Body of pancreas (tissue), 4 donors: Measurements from ENCODE around the gene FAM169A. TPM values are rescaled to one million over a fixed set of nuclear protein-coding genes. Genes with fewer than 3 reads are reported as not detected.

ENCODE experiments used
- ATAC-seq: fragments of 150-250 bp; one replicate; pipeline ENCODE4 v1.9.1; 2016
- DNase-seq, 4 donors: peaks; one replicate each; pipeline ENCODE4 v3.0.0-alpha.2; 2019
- H3K27ac ChIP-seq, 4 donors: fragments of 200-600 bp; sonication (generic); 1 replicate in 3 of 4; 2 replicates in 1 of 4; pipeline versions ENCODE4 v1.5.1 to v1.6.1; 2016 to 2019; ENCODE audit warnings: mild to moderate bottlenecking in 1 of 4, mixed read lengths in 1 of 4, moderate library complexity in 1 of 4
- H3K27me3 ChIP-seq, 2 donors: fragments of 200-600 bp; sonication (generic); one replicate each; pipeline ENCODE4 v1.6.0; 2016; ENCODE audit warnings: mild to moderate bottlenecking in 1 of 2
- H3K36me3 ChIP-seq, 2 donors: fragments of 200-600 bp; sonication (generic); replicated peaks in 1 of 2; 2 replicates each; pipeline ENCODE4 v1.5.1; 2016; ENCODE audit warnings: low read depth in 2 of 2; ENCODE audit not compliant: insufficient read depth in 1 of 2
- H3K4me1 ChIP-seq: fragments of 200-600 bp; sonication (generic); one replicate; pipeline ENCODE4 v1.6.0; 2016
- H3K4me3 ChIP-seq, 2 donors: fragments of 200-600 bp; sonication (generic); 1 replicate in 1 of 2; 2 replicates in 1 of 2; pipeline ENCODE4 v1.5.1; 2016 to 2019
- H3K9me3 ChIP-seq, 3 donors: fragments of 200-600 bp; sonication (generic); 1 replicate in 2 of 3; 2 replicates in 1 of 3; pipeline ENCODE4 v1.5.1; 2016
- CTCF ChIP-seq, 7 experiments: fragments of 450-650 bp in 4 of 7; fragments of 200-600 bp in 3 of 7; sonication (generic) in 3 of 7; IDR thresholded peaks; one replicate each; pipeline ENCODE4 v1.5.1; 2016 to 2019; ENCODE audit warnings: antibody characterized with exemption in 7 of 7
- POLR2A ChIP-seq, 3 donors: fragments of 450-650 bp; IDR thresholded peaks; one replicate each; pipeline ENCODE4 v1.6.1; 2016; ENCODE audit warnings: antibody characterized with exemption in 3 of 3, mild to moderate bottlenecking in 2 of 3
- WGBS, 2 donors: methylation state at CpG; one replicate each; pipeline ENCODE4 v1.1.5; 2017; 5-methylcytosine and 5-hydroxymethylcytosine counted together
- intact Hi-C: fragments of 100-400 bp; cut with DNase I; formaldehyde crosslinking; loops from one replicate; pipeline ENCODE4 v1.15.1; 2023
- total RNA-seq, 2 donors: library from RNA; depleted of rRNA; stranded (reverse); fragments of >200 nt; gene quantifications; one replicate each; pipeline ENCODE4 v1.1.0, GENCODE V29; 2016

Gene FAM169A
- total RNA-seq, 2 donors from 2014 or later, result 2.0 to 2.9 TPM

- H3K4me3 ChIP-seq, result no peak overlapping the region
- no peaks in the 10 kb centered on the region for H3K27me3 ChIP-seq
- no peak for ATAC-seq
- H3K36me3 ChIP-seq, result no peaks in the 10 kb centered on the region
- intact Hi-C loops, result no loop called here
- WGBS, 2 donors, result 72 to 84% methylated on average over 2 of the region's 2 CpGs
- TF ChIP-seq POLR2A (IDR thresholded peaks at IDR 0.05) (no peak), CTCF (IDR thresholded peaks at IDR 0.05) (no peak)
- no peak overlapping the region for H3K27ac ChIP-seq
- H3K9me3 ChIP-seq, result no peaks in the 10 kb centered on the region
- H3K4me1 ChIP-seq, result no peaks in the 10 kb centered on the region
- no peak for DNase-seq
These were observed 12.9 kb downstream of the FAM169A start for GRCh38 chr5:74853256-74853655.

- intact Hi-C loops, result no loop called here
- no peak for DNase-seq
- 57% methylated on average over 4 of the region's 4 CpGs for WGBS, 2 donors
- ATAC-seq, result no peak
- Histone ChIP-seq H3K36me3 (no peaks in the 10 kb centered on the region), H3K27me3 (no peaks in the 10 kb centered on the region), H3K27ac (no peak overlapping the region), H3K9me3 (no peaks in the 10 kb centered on the region), H3K4me1 (no peaks in the 10 kb centered on the region), H3K4me3 (no peak overlapping the region)
- TF ChIP-seq CTCF (IDR thresholded peaks at IDR 0.05), result no peak
- no peak for TF ChIP-seq POLR2A (IDR thresholded peaks at IDR 0.05)
These were observed 14.4 kb downstream of the FAM169A start for GRCh38 chr5:74851684-74852353.

GRCh38 chr5:74850789-74851425 lies 15.3 kb downstream of the FAM169A start:
- intact Hi-C loops, result no loop called here
- Histone ChIP-seq H3K9me3 (no peaks in the 10 kb centered on the region), H3K27ac (no peak overlapping the region), H3K4me1 (no peaks in the 10 kb centered on the region), H3K4me3 (no peak overlapping the region), H3K36me3 (no peaks in the 10 kb centered on the region), H3K27me3 (no peaks in the 10 kb centered on the region)
- TF ChIP-seq POLR2A (IDR thresholded peaks at IDR 0.05) (no peak), CTCF (IDR thresholded peaks at IDR 0.05) (no peak)
- DNase-seq (no peak), ATAC-seq (no peak)
- 66 to 75% methylated on average over 4 of the region's 4 CpGs for WGBS, 2 donors

DNA sequence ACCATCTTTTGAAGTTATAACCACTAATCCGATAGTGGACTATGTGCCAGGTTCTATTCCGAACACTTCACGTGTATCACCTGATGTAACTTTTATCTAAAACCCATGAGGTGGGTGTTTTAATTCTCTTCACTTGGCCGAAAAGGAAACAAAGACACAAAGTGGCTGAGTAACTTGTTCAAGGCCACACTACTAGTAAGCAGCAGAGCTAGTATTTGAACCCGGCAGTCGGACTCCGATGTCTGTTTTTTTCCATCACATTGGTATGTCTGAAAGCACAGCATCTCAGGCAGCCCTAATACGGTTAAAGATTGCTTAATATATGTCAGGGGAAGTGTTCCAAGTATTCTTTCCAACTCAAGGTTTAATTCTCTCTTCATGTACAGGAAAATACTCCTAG lies 16.2 kb downstream of the FAM169A start:
- Histone ChIP-seq H3K4me1 (no peaks in the 10 kb centered on the region), H3K36me3 (no peaks in the 10 kb centered on the region), H3K4me3 (no peak overlapping the region), H3K9me3 (no peaks in the 10 kb centered on the region), H3K27ac (no peak overlapping the region), H3K27me3 (no peaks in the 10 kb centered on the region)
- intact Hi-C loops, result no loop called here
- DNase-seq (no peak), ATAC-seq (no peak)
- 67 to 69% methylated on average over 8 of the region's 8 CpGs for WGBS, 2 donors
- TF ChIP-seq CTCF (IDR thresholded peaks at IDR 0.05), result no peak
- TF ChIP-seq POLR2A (IDR thresholded peaks at IDR 0.05), result no peak

DNA sequence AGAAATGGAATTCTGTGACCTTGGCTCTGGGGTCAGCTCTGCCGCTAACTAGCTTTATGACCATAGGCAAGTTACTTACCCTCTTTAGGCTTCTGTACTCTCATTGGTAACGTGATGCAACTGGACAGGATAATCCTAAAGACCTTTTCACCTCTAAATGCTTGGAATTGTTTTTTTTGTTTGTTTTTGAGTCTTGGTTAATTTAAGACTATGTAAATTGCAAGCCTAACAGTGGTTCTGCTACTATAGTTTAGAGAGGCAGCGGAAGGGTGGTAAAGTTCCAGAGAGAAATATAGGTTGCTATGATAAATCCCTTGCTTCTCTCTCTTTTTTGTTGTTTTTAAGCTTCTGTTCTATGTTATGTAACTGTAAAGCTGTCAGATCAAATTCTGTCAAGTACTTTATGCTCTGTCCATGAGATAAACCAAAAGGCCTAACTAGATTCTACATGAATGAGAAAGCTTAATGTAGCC lies 17.6 kb downstream of the FAM169A start:
- WGBS, 2 donors, result 85 to 90% methylated on average over 3 of the region's 3 CpGs
- TF ChIP-seq POLR2A (IDR thresholded peaks at IDR 0.05) (no peak), CTCF (IDR thresholded peaks at IDR 0.05) (no peak)
- ATAC-seq (no peak), DNase-seq (no peak)
- Histone ChIP-seq H3K27ac (no peak overlapping the region), H3K36me3 (no peaks in the 10 kb centered on the region), H3K4me3 (no peak overlapping the region), H3K4me1 (no peaks in the 10 kb centered on the region), H3K27me3 (no peaks in the 10 kb centered on the region), H3K9me3 (no peaks in the 10 kb centered on the region)
- intact Hi-C loops, result no loop called here
